Stimulated activated CD8-positive, alpha-beta memory T cell treated with anti-CD3 and anti-CD28 coated beads, Interleukin-12 subunit alpha, Interleukin-12 subunit beta, amount 100 ng/mL, for 24 hours (primary cell): ENCODE data around the gene ZCCHC3.

Source experiments
- DNase-seq: peaks from one replicate; pipeline ENCODE4 v3.0.0-alpha.2; 2020; ENCODE audit errors: extremely low read depth

Gene ZCCHC3

DNA sequence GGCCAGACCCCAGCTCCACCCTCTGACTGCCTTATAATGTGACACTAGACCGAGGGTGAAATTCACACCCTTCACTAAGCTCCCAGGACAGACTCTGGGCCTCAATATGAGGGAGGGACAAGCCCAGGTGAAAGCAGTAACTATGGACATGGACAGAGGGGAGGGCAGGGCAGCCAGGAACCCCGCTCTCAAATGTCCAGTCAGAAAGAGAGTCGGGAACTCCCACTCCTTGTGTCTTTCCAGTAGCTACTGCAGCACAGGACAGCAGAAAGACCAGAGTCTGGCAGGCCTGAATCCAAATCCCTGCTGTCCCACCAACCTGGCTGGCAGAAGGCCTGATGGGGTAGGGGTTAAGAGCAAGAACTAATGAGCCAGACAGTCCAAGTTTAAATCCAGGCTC is 13.2 kb upstream of the ZCCHC3 start:
- DNase-seq, result no peak

DNA sequence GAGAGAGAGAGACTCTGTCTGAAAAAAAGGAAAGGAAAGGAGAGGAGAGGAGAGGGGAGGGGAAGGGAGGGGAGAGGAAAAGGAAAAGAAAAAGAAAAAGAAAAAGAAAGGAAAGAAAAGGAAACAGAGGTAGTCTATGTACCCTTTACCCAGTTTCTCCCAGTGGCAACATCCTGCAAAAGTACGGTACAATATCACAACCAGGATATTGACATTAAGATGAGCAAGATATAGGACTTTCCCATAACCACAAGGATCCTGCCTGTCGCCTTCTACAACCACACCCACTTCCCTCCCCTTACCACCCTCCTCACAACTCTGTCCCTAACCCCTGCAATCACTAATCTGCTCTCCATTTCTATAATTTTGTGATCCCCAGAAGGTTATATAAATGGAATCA is 10.9 kb upstream of the ZCCHC3 start:
- DNase-seq, result no peak

DNA sequence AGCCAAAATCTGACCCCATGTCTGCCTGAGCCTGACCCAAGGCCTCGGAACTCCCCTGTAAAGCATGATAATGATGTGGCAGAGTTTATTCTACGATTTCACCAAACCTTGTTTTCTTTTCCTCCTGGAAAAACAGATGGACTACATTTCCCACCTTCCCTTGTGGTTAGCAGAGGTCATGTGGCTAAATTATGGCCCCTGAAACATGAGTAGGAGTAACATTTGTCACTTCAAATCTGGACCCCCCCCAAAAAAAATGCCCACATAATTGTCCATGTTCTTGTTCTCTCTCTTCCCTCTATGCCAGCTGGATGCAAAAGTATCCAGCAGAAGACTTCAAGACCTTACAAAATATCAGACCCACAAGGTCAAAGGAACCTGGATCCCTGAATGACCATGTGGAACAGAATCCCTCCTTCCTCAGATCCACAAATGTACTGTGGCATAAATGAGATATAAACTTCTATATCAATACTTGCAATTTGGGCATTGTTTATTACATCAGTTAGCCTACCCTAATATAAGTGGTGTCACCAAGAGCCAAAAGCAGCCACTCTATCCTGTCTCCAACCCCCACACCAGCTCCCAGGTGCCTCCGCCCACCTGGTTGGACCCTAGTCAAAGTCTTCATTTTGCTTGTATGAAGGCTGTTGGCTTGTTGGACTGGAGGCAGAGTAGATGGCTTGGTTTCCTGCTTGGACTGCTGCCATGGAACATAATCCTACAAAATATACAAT is 8.2 kb upstream of the ZCCHC3 start:
- DNase-seq, result no peak

DNA sequence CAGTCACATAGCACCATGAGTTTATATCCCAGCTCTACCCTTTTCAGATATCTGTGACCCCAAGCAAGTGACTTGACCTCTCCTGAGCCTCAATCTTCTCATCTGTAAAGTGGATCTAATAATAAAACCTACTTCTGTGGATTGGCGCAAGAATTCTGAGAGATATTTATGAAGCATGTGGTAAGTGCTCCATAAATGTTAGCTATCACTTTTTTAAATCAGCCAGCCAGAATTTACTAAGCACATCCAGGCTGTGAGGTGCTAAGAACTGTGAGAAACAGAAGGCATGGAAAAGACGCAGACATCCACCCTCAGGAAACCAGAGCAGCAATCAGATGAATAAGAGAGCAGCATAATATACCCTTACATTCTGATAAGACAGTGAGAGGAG is 7.7 kb upstream of the ZCCHC3 start:
- no peak for DNase-seq

DNA sequence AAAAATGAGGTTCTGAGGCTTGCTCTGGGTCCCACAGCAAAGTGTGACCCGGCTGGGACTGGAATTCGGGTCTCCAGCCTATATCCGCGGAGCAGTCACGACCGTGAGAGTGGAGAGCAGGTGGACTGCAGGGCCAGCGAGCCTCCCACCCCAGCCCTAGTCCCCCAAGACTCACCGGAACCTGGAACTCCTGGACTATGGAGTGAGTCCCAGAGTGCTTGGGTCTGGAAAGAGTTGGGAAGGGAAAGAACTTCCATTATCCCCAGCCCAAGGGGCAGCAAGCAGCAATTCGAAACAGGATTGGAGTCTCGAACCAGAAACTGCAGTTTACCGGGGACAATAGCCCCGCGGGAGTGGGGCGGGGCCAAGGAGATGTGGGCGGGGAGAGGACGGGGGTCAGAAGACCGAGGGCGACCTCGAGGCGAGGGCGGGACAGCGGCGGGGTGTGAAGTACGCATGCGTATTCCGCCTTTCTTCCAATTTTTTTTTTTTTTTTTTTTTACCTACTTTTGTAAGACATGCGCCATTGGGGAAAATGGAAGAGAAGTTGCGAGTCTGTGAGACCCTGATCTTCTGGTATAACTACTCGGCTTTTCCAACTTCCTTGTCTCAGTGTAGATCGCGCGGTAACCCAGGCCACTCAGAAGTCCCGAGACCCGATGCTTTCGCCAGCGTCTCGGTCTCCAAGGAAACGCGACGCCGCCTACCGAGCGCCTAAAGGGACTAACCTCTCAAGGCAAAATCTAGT is 7.1 kb upstream of the ZCCHC3 start, which contains the start of gene C20orf96:
Gene C20orf96 (minus strand): TSS at position 667 of the 748 bp plus-strand sequence. CDS start 140 bp downstream, at position 527.
- peak; percentile 72 for DNase-seq

DNA sequence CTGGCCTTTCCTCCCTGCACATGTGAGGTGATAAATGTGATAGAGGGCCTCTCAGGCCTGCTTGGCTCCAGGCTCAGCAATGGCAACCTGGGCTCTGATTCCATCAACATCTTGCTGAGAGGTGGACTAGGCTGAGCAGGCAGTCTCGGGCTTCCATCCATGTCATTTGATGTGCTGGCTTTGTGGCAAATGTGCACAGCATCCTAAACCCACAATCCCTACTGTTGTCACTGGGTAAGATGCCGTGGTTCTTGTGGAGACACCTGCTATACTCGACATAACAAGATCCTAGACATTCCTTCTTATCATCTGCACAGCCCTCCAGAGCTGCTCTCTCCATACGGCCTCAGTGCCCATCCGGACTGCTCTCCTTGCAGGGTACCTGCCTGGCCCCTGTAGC is 2.8 kb upstream of the ZCCHC3 start:
- no peak for DNase-seq

DNA sequence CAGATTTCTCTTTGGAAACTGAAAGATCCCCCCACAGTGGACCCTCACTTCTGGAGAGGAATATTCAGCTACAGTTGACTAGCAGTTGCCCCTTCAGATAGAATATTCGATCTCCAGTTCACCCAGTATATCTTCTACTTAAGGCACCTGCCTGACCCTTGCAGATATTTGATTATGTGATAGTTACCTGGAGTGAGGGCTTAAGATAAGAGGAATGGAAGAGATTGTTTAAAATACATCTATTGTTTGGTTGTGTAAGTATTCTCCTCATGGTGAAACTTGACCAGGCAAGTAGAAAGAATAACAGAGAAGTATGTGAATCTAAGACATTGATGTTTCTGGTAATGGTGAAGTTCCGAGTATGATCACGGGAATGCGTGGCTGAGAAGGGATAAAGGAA is 1.6 kb upstream of the ZCCHC3 start:
- no peak for DNase-seq

DNA sequence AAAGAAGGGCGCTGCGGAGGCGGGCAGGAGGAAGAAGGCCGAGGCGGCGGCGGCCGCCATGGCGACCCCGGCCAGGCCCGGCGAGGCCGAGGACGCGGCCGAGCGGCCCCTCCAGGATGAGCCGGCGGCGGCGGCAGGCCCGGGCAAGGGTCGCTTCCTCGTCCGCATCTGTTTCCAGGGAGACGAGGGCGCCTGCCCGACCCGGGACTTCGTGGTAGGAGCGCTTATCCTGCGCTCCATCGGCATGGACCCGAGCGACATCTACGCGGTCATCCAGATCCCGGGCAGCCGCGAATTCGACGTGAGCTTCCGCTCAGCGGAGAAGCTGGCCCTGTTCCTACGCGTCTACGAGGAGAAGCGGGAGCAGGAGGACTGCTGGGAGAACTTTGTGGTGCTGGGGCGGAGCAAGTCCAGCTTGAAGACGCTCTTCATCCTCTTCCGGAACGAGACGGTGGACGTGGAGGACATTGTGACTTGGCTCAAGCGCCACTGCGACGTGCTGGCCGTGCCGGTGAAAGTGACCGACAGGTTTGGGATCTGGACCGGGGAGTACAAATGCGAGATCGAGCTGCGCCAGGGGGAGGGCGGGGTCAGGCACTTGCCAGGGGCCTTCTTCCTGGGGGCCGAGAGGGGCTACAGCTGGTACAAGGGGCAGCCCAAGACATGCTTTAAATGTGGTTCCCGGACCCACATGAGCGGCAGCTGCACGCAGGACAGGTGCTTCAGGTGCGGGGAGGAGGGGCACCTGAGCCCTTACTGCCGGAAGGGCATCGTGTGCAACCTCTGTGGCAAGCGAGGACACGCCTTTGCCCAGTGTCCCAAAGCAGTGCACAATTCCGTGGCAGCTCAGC is 780 bp downstream of the ZCCHC3 start:
- no peak for DNase-seq

DNA sequence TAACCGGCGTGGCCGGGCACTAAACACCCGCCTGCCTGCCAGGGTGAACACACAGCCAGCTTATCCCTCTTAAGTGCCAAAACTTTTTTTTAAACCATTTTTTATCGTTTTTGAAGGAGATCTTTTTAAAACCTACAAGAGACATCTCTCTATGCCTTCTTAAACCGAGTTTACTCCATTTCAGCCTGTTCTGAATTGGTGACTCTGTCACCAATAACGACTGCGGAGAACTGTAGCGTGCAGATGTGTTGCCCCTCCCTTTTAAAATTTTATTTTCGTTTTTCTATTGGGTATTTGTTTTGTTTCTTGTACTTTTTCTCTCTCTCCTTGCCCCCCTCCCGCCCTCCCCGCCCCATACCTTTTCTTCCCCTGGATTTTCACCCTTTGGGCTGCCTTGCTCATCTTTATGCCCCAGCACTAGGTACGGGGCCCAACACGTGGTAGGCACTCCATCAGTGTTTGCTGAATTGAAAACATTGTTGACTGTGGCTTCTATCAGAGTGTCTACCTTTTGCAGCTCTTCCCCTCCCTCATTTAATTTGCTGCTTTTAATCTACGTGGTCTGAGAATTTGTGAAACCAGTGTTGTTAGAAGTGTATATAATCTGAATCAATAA is 1.5 kb downstream of the ZCCHC3 start:
- no peak for DNase-seq

DNA sequence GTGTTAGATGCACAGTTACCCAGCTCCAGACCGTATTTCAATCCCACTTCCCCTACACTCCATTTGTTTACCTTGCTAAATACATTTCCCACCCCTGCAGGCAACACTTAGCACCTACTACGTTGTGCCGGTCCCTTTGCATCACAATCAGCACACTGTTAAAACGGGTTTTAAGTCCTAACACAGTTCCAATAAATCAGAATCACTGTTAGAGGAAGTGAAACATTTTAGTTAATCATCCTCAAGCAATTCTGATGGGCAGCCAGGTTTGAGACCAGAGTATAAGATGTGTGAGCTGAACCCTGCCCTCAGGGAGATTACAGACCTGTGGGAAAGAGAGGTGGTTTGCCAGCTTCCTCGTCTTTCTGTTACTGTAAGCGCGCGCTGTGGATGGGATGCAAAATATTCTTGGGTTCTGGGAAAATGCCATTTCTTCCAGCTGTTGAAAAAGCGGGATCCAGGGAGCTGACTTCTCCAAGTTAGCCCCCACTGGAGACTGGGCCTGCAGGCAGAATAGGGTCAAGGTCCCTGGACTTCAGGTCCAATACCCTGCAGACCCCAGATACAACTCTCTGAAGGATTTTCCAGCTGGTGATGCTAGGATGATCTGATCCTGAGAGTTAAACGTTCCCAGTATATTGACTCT is 3.1 kb downstream of the ZCCHC3 start:
- DNase-seq, result no peak

DNA sequence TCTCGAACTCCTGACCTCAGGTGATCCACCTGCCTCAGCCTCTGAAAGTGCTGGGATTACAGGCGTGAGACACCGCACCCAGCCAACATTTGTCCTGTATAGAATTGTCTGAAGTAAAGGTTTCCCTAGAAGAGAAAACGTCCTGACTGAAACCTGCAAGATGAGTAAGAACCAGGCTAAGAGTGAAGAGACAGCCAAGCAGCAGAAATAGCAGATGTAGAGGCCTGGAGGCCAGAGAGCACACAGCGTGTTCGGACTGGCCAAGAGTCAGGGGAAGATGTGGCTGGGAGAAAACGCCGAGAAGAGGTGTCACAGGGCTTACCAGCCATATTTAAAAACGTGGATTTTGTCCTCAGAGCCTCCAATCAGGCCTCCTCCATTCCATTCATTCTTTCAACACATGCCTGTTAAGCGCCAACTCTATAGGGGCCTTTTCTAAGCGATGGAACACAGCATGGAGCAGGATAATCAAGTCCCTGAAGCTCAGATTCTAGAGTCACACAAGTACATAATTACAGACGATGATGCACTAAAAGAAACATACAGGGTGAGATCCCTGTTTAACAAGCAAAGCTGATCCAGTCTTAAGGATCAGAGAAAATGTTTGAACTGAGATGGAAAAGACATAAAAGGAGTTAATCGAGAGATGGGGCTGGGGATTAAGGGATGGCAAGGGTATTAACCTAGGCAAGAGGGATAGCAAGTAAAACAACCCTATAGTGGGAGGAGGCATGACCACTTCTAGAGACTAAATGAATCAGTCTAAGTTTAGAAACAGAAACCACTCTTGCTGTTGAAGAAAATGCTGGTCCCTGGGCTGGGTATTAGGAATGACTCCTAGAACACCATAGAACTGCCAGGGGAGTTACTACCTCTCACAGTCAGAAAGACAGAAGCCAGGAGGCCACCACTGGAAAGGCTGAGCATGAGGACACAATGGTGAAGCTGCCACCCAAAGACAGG is 4.8 kb downstream of the ZCCHC3 start:
- DNase-seq, result no peak

DNA sequence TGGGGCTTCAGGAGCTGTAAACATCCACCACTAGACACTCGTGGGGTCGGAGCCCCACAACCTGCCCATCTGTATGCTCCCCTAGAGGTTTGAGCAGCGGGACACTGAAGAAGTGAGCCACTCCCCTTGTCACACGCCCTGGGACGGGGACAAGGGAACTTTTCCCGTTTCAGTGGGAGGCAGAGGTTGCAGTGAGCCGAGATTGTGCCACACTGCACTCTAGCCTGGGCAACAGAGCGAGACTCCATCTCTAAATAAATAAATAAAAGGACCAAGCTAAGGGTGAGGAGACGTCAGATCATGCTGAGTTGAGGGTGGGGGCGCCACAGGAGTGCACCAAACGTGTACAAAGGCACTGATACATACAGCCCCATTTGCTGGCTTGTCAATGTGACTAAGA is 8.4 kb downstream of the ZCCHC3 start:
- DNase-seq, result no peak

DNA sequence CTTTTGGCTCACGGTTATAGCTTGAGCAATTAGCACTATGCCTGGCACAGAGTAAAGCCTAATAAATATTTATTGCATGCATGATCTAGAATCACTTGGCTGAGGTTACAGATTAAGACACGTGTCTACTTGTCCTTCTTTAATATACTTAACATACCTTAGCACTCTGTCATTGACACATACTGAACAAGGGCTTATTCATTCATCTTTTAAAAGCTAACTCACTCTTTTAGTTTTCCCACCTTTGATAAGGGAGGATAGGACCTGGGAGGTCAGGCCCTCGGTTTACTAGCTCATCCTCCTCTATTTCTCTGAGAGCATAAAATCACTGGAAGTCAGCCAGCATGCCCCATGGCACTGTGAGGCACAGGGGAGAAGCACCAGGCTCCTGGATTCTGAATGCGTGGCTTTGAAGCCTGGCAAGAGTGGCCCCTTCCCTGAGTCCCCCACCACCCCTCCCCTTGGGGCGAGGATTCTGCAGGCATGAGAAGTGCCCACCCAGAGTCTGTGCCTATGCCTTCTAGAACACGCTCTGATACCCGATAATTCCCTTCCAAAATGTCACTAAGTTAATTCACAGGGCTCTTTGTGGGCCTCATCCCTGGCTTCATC is 11.2 kb downstream of the ZCCHC3 start:
- DNase-seq, result no peak

DNA sequence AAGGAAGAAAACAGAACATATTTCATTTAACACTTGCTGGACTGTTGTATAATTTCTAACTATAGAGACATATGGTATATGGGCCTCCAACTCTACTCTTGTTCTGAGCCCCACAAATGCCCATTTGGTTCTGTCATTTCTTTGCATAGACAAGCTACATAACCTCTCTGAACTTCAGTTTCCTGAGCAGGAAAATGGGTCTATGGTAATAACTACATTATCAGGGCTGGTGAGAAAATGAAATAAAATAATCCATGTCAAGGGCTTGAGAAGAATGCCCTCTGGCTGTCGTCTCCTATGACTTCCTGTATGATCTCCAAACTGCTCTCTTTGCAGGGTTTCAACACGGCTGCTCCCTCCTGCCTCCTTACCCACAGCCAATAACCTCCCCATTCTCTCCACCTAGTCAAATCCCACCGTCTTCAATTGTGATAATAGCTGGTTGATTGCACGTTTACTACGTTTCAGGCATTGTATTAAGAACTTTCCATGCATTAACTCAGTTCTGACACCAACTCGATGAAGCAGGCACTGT is 12.0 kb downstream of the ZCCHC3 start:
- DNase-seq, result no peak

DNA sequence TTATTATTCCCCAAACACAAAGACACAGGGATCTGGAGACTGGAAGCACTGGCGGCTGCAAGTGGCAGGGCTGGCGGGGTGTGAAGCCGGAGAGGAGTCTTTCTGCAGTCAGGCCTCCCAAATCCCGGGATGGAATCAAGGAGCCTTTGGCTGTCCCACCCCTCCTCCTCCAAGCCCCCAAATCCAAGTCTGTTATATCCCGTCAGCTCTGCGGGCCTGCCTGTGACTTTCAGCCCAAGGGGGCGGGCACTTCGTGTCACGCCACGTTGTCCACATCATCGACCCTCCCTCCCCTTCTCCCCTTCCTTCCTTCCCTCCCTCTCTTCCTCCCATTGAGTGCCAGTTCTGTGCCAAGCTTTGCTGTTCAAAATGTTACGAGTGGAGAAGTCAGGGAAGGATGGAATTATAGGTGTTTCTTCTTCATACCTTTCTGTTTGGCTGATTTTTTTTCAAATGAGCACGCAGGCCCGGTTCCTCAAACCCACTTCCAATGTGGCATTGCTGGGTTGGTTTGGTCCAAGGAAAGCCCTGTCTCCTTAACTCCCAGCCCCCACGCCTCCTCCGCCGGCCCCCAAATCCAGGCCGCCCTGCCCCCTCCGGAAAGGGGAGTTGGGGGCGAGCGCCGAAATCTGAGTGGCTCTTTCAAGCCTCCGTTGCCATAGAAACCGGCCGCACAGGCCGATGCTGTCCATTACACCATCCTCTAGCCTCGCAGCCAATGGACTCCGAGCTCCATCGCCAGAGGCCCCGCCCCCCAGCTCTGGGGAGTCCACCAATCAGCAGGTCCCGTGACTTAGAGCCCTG is 12.7 kb downstream of the ZCCHC3 start:
- DNase-seq, result peak; percentile 63

DNA sequence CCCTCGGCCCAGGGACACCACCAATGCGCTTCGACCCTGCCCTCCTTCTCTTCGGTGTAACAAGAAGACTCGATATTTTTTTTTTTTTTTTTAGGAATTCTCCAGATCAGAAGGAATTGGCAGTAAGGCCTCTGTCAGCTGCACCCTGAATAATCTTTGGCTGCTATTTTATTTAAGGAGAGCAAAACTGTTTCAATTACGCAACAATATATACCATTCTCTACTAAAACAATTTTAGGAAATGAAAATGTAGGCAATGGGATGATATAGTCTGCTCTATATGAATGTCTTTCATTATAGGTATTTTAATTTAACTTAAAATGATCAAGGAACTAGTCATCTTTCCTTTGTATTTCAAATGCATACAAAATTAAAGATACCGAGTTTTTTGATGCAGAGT is 13.3 kb downstream of the ZCCHC3 start:
- no peak for DNase-seq

DNA sequence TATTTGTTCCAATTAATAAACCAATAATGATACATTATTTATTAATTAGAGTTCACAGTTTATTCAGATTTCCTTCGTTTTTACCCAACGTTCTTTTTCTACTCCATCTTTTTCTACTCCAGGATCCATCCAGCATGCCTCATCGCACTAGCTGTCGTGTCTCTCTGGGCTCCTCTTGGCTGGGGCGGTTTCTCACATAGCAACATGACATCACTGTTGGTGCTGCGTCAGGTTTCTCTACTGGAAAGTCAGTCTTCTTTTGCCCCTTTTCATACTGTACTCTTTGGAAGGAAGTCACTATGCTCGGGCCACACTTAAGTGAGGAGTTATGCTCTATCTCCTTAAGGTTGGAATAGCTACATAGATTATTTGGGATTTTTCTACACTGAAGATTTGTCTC is 14.2 kb downstream of the ZCCHC3 start:
- no peak for DNase-seq

DNA sequence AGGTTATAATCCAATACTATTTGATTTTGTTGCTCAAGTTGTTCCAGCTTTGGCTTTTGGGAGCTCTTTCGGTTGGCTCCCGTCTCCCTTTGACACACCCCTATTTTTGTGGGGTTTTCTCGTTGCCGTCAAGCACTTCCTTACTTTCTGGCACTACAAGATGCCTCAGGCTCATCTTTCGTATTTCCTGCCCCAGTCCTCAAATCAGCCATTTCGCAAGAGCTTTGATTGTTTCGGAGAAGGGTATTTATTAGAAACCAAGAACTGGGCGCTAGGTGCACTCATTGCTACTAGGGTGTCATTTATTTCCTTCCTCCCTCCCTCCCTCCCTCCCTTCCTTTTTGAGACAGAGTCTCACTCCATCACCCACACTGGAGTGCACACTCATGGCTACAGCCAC is 14.7 kb downstream of the ZCCHC3 start:
- DNase-seq, result no peak

DNA sequence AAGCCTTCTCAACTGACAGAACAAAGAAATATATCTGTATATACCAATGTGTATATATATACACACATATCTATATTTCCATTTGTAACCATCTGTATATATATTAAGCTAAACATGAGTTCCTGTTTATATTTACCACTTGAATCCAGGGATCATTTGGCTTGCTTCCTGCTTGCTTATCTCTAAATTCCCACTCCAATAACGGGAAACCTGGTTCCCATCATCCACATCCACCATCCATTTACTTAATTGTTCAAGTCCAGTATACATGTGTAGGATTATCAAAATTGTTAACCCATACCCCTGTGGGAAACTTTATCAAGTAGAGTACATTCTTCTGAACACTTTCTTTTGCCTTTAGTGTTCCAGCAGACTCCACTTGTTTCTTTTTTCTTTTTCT is 15.5 kb downstream of the ZCCHC3 start:
- DNase-seq, result no peak
